Endothelial cell of umbilical vein (primary cell): Measurements from ENCODE around the gene ARPC1B.

Experiments used
- CTCF ChIP-seq, 2 donors: IDR thresholded peaks; 1 replicate in 1 of 2; 2 replicates in 1 of 2; pipeline ENCODE4 v1.5.1; 2011; ENCODE audit warnings: low read length in 2 of 2, mild to moderate bottlenecking in 2 of 2, moderate library complexity in 2 of 2, control low read depth in 1 of 2, inconsistent platforms in 1 of 2, low read depth in 1 of 2; ENCODE audit not compliant: insufficient read depth in 1 of 2; ENCODE audit errors: extremely low read depth in 1 of 2
- EZH2 ChIP-seq: IDR thresholded peaks from 2 replicates; pipeline ENCODE4 v1.6.1; 2012; ENCODE audit warnings: borderline replicate concordance, low read depth, mild to moderate bottlenecking, moderate library complexity, low read length, inconsistent platforms; ENCODE audit not compliant: severe bottlenecking
- JUN ChIP-seq: IDR thresholded peaks from 2 replicates; pipeline ENCODE4 v1.6.1; 2011; ENCODE audit warnings: borderline replicate concordance, low read depth; ENCODE audit not compliant: insufficient read length, insufficient read depth
- MAX ChIP-seq: IDR thresholded peaks from 2 replicates; pipeline ENCODE4 v1.6.1; 2011; ENCODE audit not compliant: insufficient read depth, insufficient read length
- MYC ChIP-seq: IDR thresholded peaks from one replicate; pipeline ENCODE4 v1.6.1; 2011; ENCODE audit warnings: mild to moderate bottlenecking, low read depth, low read length
- POLR2A ChIP-seq: IDR thresholded peaks from 2 replicates; pipeline ENCODE4 v1.6.1; 2012; ENCODE audit warnings: low read depth, mild to moderate bottlenecking, control low read depth, low read length
- POLR2AphosphoS5 ChIP-seq: IDR thresholded peaks from 2 replicates; pipeline ENCODE4 v1.6.1; 2012; ENCODE audit warnings: low read depth, mild to moderate bottlenecking, control low read depth, low read length, moderate library complexity; ENCODE audit not compliant: insufficient read depth

- TF ChIP-seq POLR2A (no peak), MYC (no peak), CTCF (IDR thresholded peaks at IDR 0.05; ENCODE audit: extremely low read depth in 1 of 2, insufficient read depth in 1 of 2, low read depth in 1 of 2, low read length in 2 of 2) (no peak), EZH2 (no peak), POLR2AphosphoS5 (peak; percentile 8), MAX (no peak), JUN (no peak)
Observed at GRCh38 chr7:99393355-99394187, 19.0 kb downstream of the ARPC1B start.
